B cell (primary cell): ENCODE results near the gene TM4SF5. TPM values are rescaled to one million over a fixed set of nuclear protein-coding genes. Genes with fewer than 3 reads are reported as not detected.

Experiments used
- ATAC-seq: fragments of 200-7000 bp; cut with Tn5 transposase; one replicate; pipeline ENCODE4 v1.10.0; 2021; ENCODE audit warnings: low read depth, mild to moderate bottlenecking, moderate number of reproducible peaks, moderate library complexity
- CTCF ChIA-PET: fragments of 350-600 bp; sonication (Branson Sonifier 250); formaldehyde crosslinking; loops from one replicate; lab custom pipeline; 2021; ENCODE audit warnings: antibody characterized with exemption, inconsistent platforms; lab: Charles Lee
- POLR2A ChIA-PET: fragments of 350-600 bp; sonication (Branson Sonifier 250); formaldehyde crosslinking; loops from one replicate; lab custom pipeline; 2021; ENCODE audit warnings: antibody characterized with exemption; lab: Charles Lee
- DNase-seq: peaks from one replicate; pipeline ENCODE4 v3.0.0; 2013
- H2AFZ ChIP-seq: 2 replicates; pipeline ENCODE4 v1.6.1; 2012; ENCODE audit warnings: mild to moderate bottlenecking, low read depth, low read length; ENCODE audit not compliant: insufficient read depth, poor library complexity, severe bottlenecking
- H3K27ac ChIP-seq, 2 donors: 1 replicate in 1 of 2; 2 replicates in 1 of 2; pipeline ENCODE4 v1.5.1; 2012 to 2013; ENCODE audit warnings: low read length in 2 of 2, mild to moderate bottlenecking in 2 of 2, moderate library complexity in 1 of 2
- H3K27me3 ChIP-seq, 4 experiments: fragments of 200-600 bp in 1 of 4; sonication (generic) in 1 of 4; replicated peaks in 1 of 4; 1 replicate in 2 of 4; 2 replicates in 2 of 4; pipeline versions ENCODE4 v1.6.1 to v1.7.0; 2013 to 2016; ENCODE audit warnings: low read length in 3 of 4, mild to moderate bottlenecking in 2 of 4, mixed read lengths in 1 of 4, moderate library complexity in 1 of 4; ENCODE audit not compliant: insufficient read depth in 4 of 4, control insufficient read depth in 3 of 4; ENCODE audit errors: control extremely low read depth in 1 of 4
- H3K36me3 ChIP-seq, 2 experiments: replicated peaks in 1 of 2; 1 replicate in 1 of 2; 2 replicates in 1 of 2; pipeline versions ENCODE4 v1.6.1 to v1.7.1; 2013; ENCODE audit warnings: low read length in 1 of 2; ENCODE audit not compliant: insufficient read depth in 2 of 2, control insufficient read depth in 1 of 2; ENCODE audit errors: control extremely low read depth in 1 of 2, extremely low read depth in 1 of 2
- H3K4me1 ChIP-seq, 2 donors: fragments of 200-600 bp in 1 of 2; sonication (generic) in 1 of 2; 1 replicate in 1 of 2; 2 replicates in 1 of 2; pipeline versions ENCODE4 v1.5.1 to v1.6.1; 2013 to 2017; ENCODE audit warnings: low read length in 2 of 2; ENCODE audit not compliant: control insufficient read depth in 2 of 2, insufficient read depth in 2 of 2
- H3K4me2 ChIP-seq: replicated peaks from 2 replicates; pipeline ENCODE3; 2012; ENCODE audit warnings: mild to moderate bottlenecking, low read depth, low read length; ENCODE audit not compliant: poor library complexity, severe bottlenecking
- H3K4me3 ChIP-seq, 5 experiments: fragments of 200-600 bp in 1 of 5; sonication (generic) in 1 of 5; 1 replicate in 3 of 5; 2 replicates in 2 of 5; pipeline versions ENCODE4 v1.5.1 to v1.7.0; 2011 to 2016; ENCODE audit warnings: low read length in 4 of 5, mild to moderate bottlenecking in 4 of 5, low read depth in 2 of 5, control low read depth in 1 of 5, moderate library complexity in 1 of 5; ENCODE audit not compliant: insufficient read depth in 1 of 5; ENCODE audit errors: control extremely low read depth in 1 of 5, extremely low read depth in 1 of 5
- H3K79me2 ChIP-seq: fragments of 200-600 bp; sonication (generic); one replicate; pipeline ENCODE4 v1.6.0; 2016; ENCODE audit warnings: low read length; ENCODE audit not compliant: control insufficient read depth, insufficient read depth
- H3K9ac ChIP-seq: fragments of 200-600 bp; sonication (generic); 2 replicates; pipeline ENCODE4 v1.6.1; 2017; ENCODE audit warnings: mild to moderate bottlenecking, low read length, moderate library complexity
- H3K9me3 ChIP-seq, 3 donors: one replicate each; pipeline versions ENCODE4 v1.6.1 to v1.7.1; 2013; ENCODE audit warnings: low read length in 2 of 3; ENCODE audit not compliant: control insufficient read depth in 2 of 3, insufficient read depth in 1 of 3; ENCODE audit errors: control extremely low read depth in 1 of 3
- H4K20me1 ChIP-seq: 2 replicates; pipeline ENCODE4 v1.6.0; 2012; ENCODE audit warnings: mild to moderate bottlenecking, low read length; ENCODE audit not compliant: insufficient read depth, control insufficient read depth, poor library complexity, severe bottlenecking
- H3K27ac Mint-ChIP-seq: one replicate; pipeline ENCODE4 v1.8.0; 2021; ENCODE audit warnings: mixed read lengths
- H3K27me3 Mint-ChIP-seq: one replicate; pipeline ENCODE4 v1.8.0; 2021; ENCODE audit warnings: mixed read lengths
- H3K4me1 Mint-ChIP-seq: one replicate; pipeline ENCODE4 v1.8.0; 2021; ENCODE audit warnings: mixed read lengths
- H3K4me3 Mint-ChIP-seq: one replicate; pipeline ENCODE4 v1.8.0; 2021; ENCODE audit warnings: mixed read lengths
- H3K9me3 Mint-ChIP-seq: one replicate; pipeline ENCODE4 v1.8.0; 2022; ENCODE audit warnings: mixed read lengths; ENCODE audit not compliant: insufficient read depth
- CTCF ChIP-seq: fragments of 200-600 bp; IDR thresholded peaks from one replicate; pipeline ENCODE4 v1.8.0; 2022; ENCODE audit warnings: antibody characterized with exemption, mild to moderate bottlenecking
- EZH2 ChIP-seq: IDR thresholded peaks from 2 replicates; pipeline ENCODE4 v1.6.1; 2012; ENCODE audit warnings: borderline replicate concordance, low read depth, mild to moderate bottlenecking, moderate library complexity, low read length; ENCODE audit not compliant: insufficient read depth, poor library complexity, severe bottlenecking
- WGBS: methylation state at CpG from one replicate; pipeline ENCODE4 v1.1.5; 2013; ENCODE audit warnings: missing lambda C conversion rate; ENCODE audit not compliant: insufficient coverage; 5-methylcytosine and 5-hydroxymethylcytosine counted together
- intact Hi-C: fragments of 100-400 bp; cut with micrococcal nuclease; formaldehyde crosslinking; loops from one replicate; pipeline ENCODE4 v1.10.0; 2022
- polyA plus RNA-seq: library from polyadenylated mRNA; depleted of rRNA; stranded (reverse); fragments of >200 nt; gene quantifications from 2 replicates; pipeline ENCODE4 v1.2.3, GENCODE V29; 2012
- total RNA-seq, 2 donors: library from RNA; stranded (reverse); fragments of 120-200 nt in 1 of 2; gene quantifications; 1 replicate in 1 of 2; 2 replicates in 1 of 2; pipeline versions ENCODE4 v1.2.3 to v1.2.4, GENCODE V29; 2013 to 2022

TM4SF5 gene
- total and polyA plus RNA-seq, 2 donors (not counting 1 experiment from before 2014, with no cell fraction given) = not detected

- no peak overlapping the region for H3K4me2 ChIP-seq
- Mint-ChIP-seq H3K27ac (no peak overlapping the region), H3K27me3 (no peaks in the 10 kb centered on the region), H3K4me3 (no peak overlapping the region), H3K4me1 (peaks cover 8% of the 10 kb centered on the region), H3K9me3 (no peaks in the 10 kb centered on the region)
- intact Hi-C loops = no loop called here
- ATAC-seq (no peak), DNase-seq (no peak)
- POLR2A ChIA-PET = no interaction called here
- no peaks in the 10 kb centered on the region for H4K20me1 ChIP-seq
- WGBS = 96% methylated on average over 9 of the region's 12 CpGs
- H3K9me3 ChIP-seq = no peaks in the 10 kb centered on the region
- H3K4me1 ChIP-seq = peaks cover 5 to 10% of the 10 kb centered on the region in 2 donors
- TF ChIP-seq EZH2 (no peak), CTCF (no peak)
- no peak overlapping the region for H3K27ac ChIP-seq
- H2AFZ ChIP-seq = no peak overlapping the region
- CTCF ChIA-PET = no interaction called here
- no peak overlapping the region for H3K9ac ChIP-seq
- H3K27me3 ChIP-seq = no peaks in the 10 kb centered on the region
- no peaks in the 10 kb centered on the region for H3K79me2 ChIP-seq
- peaks cover 0 to 20% of the 10 kb centered on the region in 2 experiments for H3K36me3 ChIP-seq
- H3K4me3 ChIP-seq = no peak overlapping the region
These were observed 39.8 kb downstream of the TM4SF5 start for GRCh38 chr17:4811471-4811870.

DNA sequence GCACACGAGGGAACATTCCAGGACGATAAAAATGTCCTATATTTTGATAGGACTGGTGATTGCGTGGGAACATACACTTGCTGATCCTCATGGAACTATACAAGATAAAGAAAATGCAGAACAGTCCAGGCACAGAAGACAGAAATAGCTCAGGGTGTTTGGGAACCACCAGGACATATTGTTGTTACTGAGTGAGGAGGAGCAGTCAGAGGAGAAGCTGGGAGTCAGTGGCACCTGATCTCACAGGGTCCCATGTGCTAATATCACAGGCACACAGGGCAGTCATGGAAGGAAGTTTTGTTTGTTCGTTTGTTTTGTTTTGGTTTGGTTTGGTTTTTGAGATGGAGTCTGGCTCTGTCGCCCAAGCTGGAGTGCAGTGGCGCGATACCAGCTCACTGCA is 41.0 kb downstream of the TM4SF5 start:
- Histone ChIP-seq H3K36me3 (peaks cover 0 to 25% of the 10 kb centered on the region in 2 experiments), H3K27ac (no peak overlapping the region), H3K4me3 (no peak overlapping the region), H3K4me1 (peaks cover 3 to 6% of the 10 kb centered on the region in 2 donors), H3K9me3 (no peaks in the 10 kb centered on the region), H4K20me1 (no peaks in the 10 kb centered on the region), H3K4me2 (no peak overlapping the region), H3K27me3 (no peaks in the 10 kb centered on the region), H3K9ac (no peak overlapping the region), H2AFZ (no peak overlapping the region), H3K79me2 (no peaks in the 10 kb centered on the region)
- intact Hi-C loops = no loop called here
- DNase-seq (no peak), ATAC-seq (no peak)
- no peaks in the 10 kb centered on the region for H3K9me3 Mint-ChIP-seq
- 95% methylated on average over 4 of the region's 7 CpGs for WGBS
- POLR2A ChIA-PET = interaction anchor here (0.6 kb wide), 1 partner anchor 16 kb away, joined by 3 read pairs; no protein-coding TSS in a partner anchor
- no peaks in the 10 kb centered on the region for H3K27me3 Mint-ChIP-seq
- TF ChIP-seq EZH2 (no peak), CTCF (no peak)
- no peak overlapping the region for H3K4me3 Mint-ChIP-seq
- CTCF ChIA-PET = interaction anchor here (0.8 to 1.3 kb wide), 2 partner anchors 21 to 28 kb away, joined by 3 read pairs; no protein-coding TSS in a partner anchor
- peaks cover 6% of the 10 kb centered on the region for H3K4me1 Mint-ChIP-seq
- H3K27ac Mint-ChIP-seq = no peak overlapping the region
